OCI-M2 (cell line): ENCODE results near the gene IPPK.

Source experiments
- DNase-seq: peaks from one replicate; lab custom pipeline; 2025; ENCODE audit not compliant: unreplicated experiment; lab: John Stamatoyannopoulos, UW

Gene IPPK

GRCh38 chr9:92669890-92670708 is at the start of gene IPPK:
Gene IPPK, minus strand, starts transcription at chr9:92670131. Its CDS starts 143 bp downstream, at chr9:92669988.
- DNase-seq, result peak; percentile 71

DNA sequence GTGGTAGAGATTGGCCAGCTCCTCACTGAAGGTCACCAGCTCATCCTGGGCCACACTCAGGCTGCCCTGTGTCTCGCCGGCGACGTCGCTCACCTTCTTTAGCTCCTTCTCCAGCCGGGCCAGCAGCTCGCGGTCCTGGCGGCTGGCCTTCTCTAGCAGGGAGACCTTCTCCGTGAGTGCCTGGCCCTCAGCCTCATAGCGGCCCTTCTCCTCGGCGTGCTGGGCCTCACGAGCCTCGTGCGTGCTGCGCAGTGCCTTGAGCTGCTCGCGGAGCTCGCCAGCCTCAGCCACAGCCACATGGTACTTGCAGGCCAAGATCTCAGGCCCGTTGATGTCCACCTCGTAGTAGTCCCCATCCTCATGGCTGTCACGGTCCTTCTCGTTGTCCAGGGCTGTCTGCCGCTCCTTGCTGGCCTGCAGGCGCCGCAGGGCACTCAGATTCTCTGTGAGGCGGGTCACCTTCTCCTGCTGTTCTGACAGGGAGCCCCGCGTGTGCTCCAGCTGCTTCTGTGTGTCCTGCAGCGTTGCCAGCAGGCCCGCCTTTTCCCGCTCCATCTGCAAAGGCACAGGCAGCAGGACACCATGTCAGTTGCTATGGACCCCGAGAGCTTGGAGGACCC is 49.2 kb upstream of the IPPK start:
- DNase-seq, result no peak

GRCh38 chr9:92718086-92719001 is 48.4 kb upstream of the IPPK start:
- DNase-seq, result no peak

DNA sequence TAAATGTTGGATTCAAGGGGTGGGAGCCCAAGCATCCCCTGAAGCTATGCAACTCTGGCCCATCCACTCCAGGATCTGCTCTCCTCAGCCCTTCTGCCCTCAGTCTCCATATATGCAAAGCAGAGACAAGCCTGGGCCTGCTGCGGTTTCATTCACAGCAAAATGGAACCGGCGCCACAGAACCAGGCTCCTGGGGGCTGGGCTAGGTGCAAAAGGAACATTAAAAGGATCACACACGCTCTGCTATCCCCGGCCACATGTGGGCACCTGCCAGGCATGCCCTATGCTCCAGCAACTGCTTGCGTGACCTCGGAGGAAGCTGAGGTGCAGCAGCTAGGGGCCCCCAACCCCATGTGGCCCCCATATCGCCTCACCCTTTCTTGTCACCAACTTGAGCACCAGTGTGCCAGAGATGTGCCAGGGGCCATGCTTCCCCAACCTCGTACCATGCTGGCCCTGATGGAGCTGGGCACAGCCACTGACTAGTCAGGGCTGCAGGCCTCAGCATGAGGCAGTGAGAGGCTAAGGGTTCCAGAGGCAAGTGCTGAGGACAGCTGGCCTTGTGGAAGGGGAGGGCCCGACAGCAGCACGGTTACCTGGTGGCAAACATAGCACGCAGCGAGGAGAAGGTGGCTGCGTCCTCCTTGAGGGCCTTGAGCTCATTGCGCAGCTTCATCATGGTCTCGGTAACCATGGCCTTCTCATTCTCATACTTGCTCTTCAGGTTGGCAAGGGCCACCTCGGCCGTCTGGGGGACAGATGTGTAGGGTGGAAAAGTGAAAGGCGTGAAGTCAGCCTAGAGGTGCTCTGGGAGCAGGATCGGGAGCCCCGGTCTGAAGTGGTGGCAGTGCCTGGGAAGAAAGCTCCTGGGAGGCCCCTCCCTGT is 47.5 kb upstream of the IPPK start:
- DNase-seq, result no peak

- no peak for DNase-seq
Measured at GRCh38 chr9:92716557-92716956, 46.6 kb upstream of the IPPK start.

DNA sequence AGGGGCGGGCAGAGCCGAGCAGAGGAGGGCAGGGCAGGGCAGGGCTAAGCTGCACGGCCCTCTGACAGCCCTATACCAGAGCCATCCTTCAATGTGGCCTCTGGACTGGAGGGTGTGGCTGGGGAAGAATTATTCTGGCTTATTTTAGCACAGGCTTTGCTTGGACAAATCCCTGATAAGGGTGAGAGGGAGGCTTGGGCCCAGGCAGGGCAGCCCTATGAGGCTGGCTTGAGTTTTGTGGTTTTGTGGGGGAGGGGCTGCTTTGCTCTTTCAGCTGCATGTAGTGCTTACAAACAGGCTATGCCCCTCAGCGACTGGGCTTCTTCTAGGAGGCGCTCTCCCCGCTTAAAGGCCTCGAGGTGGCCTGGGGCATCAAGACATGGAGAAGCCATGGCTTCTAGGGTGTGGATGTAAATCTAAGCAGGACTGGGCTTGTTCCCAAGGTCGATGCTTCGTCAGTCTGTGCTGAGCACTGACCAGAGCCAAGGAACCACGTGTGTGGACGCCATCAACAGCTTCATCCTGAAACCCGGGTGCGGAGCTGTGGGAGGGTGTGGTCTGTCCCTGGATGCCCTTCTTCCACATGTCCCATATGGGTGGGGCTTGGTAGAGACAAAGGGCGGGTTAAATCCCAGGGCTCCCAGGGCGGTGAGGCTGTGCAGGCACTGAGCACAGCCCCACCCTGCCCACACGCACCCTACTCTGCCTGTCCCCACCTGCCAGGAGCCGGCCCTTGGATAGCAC is 45.7 kb upstream of the IPPK start:
- no peak for DNase-seq

DNA sequence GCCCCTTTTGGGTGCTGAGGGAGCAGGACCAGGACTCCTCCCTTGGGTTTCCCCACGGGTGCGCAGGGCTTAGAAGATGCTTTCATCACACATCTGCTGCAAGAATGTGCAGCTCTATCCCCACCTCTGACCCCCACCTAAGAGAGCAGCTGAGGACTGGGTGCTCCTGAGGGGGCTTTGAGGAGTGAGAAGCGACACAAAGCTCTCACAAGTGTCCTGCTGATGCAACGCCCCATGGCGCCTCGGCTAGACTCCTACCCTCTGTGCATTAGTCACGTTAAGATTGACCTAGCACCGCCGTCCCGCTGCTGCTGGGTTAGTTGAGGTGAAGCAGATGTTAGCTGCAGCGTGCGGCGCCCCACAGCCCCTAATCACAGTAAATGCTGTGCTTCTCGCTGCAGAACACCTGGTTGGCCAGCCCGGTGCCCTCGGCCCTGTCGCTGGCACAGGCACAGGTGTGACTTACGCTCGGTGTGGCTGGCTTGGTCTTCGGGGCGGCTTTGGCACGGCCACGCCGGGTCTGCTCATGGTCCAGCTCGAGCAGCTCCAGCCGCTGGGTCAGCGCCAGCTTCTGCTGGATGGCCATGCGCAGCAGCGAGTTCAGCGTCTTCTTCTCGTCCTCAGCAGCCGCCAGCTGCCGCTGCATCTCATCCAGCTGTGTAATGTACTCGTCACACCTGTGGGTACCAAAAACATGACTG is 45.0 kb upstream of the IPPK start:
- DNase-seq, result no peak

DNA sequence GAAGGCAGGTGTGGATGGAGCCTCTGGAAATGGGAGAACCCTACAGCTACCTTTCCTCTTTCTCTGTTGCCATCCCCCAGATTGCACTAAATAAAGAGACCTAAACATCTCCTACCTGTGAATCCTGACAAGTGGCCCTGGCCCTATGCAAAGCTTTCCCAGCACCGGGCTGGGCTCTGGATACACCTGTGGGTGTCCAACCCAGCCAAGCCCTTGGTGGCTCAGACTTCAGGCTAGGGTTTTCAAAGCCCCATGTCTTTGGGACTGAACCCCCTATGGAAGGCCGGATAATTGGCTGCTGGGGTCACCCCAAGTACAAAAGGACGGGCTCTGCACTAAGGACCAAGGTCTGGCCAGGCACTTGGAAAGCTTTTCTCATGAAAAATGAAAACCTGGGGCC is 44.1 kb upstream of the IPPK start:
- no peak for DNase-seq

DNA sequence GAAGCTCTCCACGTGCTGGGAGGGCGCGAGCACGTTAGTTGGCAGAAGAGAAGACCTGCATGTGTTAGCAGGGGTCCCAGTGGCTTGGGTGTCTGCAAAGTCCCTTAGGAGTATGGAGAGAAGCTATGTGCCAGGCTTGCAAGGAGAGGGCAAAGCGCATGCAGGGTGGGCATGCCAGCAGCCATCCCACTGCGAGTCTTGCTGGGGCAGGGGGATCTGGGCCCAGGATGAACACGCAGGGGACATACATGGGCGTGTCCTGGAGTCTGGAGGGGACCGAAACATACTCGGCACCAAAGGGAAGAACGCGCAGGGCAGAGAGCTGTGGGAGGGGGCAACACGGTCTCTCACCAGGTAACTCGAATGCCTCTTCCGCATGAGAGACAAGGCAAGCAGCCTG is 43.6 kb upstream of the IPPK start:
- DNase-seq, result no peak

DNA sequence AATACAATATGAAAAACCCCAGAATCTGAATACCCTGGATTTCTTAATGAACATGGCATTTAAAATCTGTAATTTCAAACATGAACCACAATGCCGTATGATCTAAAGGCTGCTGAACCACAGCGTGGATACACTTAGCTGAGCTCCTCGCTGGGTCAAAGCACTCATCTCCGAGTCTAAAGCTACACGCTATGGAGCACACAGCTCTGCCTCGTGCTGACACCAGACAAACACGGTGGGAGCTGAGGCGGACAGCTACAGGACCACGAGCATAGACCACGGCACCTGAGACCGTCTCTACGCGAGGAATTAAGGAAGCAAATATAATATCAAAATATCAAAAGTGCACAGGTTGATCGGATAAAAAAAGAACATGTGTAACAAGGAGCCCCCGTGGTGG is 42.8 kb upstream of the IPPK start:
- DNase-seq, result no peak

DNA sequence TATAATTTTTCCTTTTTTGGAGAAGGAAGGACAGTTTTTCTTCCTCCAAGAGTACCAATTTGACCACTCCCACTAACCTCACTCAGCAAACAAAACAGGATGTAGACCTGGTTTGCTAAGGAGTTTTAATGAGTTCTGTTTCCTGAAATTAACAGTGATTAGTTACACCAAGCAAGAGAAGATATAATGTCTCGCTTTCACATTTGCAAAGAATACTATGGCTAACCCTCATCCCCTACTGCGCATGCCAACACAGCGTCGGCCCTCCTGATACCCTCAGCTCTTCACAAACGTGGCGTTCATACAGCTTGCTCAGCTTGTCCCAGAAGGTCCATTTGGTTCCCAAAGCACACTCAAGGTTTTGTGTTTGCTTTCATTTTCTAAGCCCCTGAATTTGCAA is 41.9 kb upstream of the IPPK start:
- DNase-seq, result no peak

DNA sequence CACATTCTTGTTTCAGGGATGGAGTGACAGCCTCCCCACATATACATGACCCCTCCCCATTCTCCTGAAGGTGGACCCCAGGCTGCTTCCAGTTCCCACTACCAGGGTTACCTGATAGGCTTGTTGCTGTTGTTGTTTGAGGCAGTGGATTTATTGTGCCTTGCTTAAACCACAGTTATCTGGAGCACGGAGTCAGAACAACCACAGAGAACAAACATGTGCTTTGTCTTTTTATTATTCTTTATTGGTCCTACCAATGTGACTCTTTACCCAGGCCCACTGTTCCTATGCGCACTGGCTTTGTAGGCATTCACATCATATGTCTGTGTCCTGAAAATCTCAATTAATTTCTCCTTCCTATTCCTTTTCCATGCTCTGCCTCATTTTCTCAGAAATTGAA is 41.2 kb upstream of the IPPK start:
- DNase-seq, result no peak

DNA sequence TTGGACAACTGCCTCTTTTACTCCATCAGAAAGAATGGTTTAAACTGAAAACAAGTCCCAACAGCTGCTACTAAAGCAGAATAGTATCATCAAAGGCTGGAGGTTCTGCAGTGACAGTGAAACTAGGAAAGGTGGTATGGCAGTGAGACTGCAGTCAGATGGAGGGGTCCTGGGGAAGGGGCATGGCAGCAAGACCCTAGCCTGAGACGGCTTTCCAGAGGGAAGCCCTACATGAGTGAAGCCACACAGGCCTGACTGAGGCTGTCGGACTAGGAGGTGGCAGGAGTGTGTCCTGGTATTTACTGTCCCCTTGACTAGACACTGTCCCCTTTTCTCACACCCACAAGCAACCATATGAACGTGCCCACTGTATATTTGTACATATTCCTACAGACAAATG is 40.4 kb upstream of the IPPK start:
- no peak for DNase-seq

GRCh38 chr9:92709954-92710353 is 40.0 kb upstream of the IPPK start:
- DNase-seq, result no peak

DNA sequence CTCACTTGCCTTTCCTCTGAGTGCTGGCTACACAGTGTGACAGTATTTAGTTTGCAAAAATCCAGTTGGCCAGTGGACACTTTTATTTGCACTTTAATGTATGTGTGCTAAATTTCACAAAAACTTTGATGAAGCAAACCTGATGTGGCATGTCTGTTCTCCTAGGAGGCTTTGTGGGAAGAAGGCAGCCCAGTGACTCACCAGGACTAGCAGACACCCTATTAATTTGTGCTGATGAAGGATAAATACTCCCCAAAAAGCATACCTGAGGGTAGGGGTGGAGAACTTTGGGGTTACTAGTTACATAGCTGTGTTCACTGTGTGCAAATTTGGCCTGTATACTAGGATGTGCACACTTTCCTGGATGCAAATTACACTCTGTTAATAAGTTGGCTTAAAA is 39.3 kb upstream of the IPPK start:
- DNase-seq, result no peak

- no peak for DNase-seq
Measured at GRCh38 chr9:92707530-92707929, 37.6 kb upstream of the IPPK start.

GRCh38 chr9:92706218-92706940 is 36.4 kb upstream of the IPPK start:
- DNase-seq, result no peak

DNA sequence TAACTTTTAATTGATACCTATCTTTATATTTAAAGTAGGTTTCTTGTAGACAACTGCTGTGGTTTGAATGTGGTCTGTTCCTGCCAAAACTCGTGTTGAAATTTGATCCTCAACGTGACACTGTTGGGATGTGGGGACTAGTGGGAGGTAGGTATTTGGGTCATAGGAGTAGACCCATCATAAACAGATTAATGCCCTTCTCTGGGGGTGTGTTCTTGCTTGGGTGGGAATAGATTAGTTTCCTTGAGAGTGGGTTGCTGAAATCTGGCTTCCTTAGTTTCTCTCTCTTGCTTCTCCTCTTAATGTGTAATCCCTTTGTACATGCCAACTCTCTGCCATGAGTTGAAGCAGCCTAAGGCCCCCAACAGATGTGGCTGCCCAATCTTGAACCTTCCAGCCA is 34.6 kb upstream of the IPPK start:
- DNase-seq, result no peak

- DNase-seq, result no peak
Measured at GRCh38 chr9:92696619-92697018, 26.7 kb upstream of the IPPK start.
